NCI-H1694 treated with DMSO at 0.1 percent for 48 hours (cell line): Measurements from ENCODE around the gene GMDS.

Source experiments
- DNase-seq: peaks from one replicate; lab custom pipeline; 2025; lab: John Stamatoyannopoulos, UW

The GMDS gene

GRCh38 chr6:1940381-1940780 is 305.0 kb downstream of the GMDS start:
- no peak for DNase-seq

DNA sequence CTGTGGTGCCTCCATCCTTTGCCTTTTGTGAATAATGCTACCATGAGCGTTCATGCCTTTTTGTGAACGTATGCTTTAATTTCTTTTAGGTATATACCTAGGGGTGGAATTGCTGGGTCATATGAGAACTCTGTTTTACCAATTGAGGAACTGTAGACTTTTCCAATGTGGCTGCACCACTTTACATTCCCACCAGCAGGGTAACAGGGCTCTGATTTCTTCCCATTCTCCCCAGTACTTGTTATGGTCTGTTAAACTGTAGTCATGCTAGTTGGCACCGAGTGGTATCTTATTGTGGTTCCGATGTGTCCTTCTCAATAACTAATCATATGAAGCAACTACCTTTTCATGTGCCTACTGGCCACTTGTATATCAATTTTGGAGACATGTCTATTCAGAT is 312.1 kb downstream of the GMDS start:
- DNase-seq, result no peak

DNA sequence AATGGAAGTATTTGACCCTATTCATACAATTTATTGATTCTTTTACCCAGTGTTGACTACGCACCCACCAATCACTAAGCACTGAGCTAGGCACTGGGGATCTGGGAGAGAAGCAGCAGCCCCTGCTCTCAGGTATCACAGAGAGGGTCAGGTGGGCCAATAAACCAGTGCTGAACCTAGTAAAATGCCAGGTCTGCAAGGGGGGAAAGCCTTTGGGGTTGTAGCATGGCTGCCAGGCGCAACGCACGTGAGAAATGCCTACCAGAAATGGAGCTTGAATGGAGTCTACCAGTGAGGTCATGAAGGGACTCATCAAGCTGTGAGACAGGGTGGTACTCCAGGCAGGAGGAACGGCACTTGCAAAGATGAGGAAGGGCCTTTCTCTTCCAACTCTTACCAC is 313.6 kb downstream of the GMDS start:
- DNase-seq, result no peak

GRCh38 chr6:1930356-1930755 is 315.0 kb downstream of the GMDS start:
- DNase-seq, result no peak

- no peak for DNase-seq
These were observed 315.5 kb downstream of the GMDS start for GRCh38 chr6:1929931-1930330.

DNA sequence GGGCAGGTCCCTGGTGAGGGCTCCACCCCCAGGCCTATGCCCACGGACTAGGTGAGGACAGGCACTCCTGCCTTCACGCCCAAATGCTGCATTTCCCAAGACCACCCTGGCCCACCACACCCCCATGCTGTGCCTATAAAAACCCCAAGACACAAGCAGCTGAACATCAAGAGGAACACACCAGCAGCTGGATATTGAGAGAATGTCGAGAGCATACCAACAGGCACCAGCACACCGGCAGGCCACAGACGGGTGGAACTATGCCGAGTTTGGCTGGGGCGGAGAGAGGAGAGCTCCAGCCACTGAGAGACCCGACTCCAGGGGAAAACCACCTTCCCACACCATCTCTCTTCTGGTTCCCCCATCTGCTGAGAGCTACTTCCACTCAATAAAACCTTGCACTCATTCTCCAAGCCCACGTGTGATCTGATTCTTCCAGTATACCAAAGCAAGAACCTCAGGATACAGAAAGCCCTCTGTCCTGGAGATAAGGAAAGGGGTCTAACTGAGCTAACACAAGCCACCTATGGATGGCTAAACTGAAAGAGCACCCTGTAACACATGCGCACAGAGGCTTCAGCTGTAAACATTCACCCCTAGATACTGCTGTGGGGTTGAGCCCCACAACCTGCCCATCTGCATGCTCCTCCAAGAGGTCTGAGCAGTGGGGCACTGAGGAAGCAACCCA is 319.5 kb downstream of the GMDS start:
- no peak for DNase-seq

- DNase-seq, result no peak
These were observed 322.0 kb downstream of the GMDS start for GRCh38 chr6:1923449-1923848.

GRCh38 chr6:1917626-1918371 is 327.6 kb downstream of the GMDS start:
- DNase-seq, result no peak

DNA sequence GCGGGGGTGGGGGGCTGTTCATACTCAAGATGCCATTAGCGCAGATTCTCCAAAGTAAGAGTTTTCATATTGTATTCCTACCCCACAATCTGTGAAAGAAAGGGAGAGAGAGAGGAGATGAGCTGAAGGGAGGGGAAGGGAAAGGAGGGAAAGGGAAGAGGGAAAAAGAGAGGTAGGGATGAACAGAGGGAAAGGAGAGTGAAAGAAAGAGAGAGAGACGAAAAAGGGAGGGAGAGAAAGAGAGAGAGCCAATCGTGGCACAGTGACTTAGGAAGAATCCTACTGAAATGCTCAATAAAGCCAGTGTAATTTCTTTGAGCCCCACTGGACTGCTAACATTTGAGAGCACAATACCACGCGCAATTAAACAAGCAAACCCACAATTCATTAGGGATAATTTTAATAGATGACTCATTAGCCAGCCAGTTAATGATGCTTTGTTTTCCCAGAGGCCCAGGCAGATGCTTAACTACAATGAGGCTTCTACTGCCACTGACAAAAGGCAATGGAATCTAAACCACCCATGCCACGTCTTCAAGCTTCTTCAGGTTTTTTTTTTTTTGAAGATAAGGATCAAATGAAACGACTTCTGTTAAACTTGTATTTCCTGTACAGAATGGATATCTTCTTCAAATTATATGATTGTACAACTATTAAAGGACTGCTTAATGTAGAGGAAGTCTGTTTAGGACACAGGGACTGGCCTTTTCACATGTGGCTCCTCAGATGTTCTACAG is 328.9 kb downstream of the GMDS start:
- no peak for DNase-seq

DNA sequence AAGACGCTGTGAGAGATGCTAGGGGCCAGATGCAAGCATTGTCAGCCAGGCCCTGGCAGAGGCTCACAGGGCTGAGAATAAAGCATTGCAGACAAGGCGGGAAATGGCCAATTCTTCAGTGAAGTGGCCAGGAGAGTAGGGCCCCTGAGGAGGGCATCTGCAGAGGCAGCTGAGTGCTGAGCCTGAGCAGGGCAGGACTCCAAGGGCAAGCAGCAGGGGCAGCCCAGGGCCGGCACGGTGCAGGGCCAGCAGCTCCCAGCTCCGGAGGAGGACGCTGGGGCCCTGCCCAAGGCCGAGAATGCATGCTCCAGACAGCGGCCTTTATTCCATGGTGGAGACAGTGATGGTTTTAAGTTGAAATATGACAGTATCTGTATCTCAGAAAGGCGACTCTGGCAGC is 330.2 kb downstream of the GMDS start:
- no peak for DNase-seq

DNA sequence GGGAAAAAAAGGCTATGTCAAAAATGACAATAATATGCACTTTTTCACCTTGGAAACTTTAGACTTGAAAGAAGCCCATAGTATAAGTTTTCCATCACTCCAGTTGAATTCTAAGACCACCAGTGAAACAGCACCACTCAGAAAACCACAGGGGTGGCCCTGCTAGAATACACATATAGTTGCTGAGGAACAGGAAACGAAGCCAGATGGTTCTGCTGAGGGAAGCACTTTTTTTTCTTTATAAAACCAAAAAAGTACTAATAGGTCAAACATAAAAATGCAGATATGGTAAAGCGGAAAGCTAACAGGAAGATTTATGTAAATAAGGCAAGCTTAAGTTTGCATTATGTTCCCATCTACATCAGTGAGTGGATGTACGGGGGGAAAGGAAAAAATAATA is 331.8 kb downstream of the GMDS start:
- no peak for DNase-seq

DNA sequence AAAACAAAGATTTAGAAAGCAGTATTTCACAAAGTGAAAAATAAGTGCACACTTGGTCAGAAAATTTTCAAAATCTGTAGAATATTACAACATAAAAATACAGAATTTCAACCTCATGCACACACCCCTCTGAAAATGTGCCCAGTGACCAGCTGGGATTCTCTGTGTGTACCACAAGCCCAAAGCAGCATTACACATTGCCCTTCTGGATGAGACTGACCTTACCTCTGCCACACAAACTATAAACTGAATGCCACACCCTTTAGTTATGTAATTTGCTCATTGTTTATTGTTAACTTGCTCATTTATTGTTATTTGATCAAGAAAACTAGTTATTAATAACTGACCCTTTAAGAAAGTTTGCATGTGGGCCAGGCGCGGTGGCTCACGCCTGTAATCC is 332.7 kb downstream of the GMDS start:
- DNase-seq, result no peak

- DNase-seq, result no peak
These were observed 333.9 kb downstream of the GMDS start for GRCh38 chr6:1911474-1911873.

DNA sequence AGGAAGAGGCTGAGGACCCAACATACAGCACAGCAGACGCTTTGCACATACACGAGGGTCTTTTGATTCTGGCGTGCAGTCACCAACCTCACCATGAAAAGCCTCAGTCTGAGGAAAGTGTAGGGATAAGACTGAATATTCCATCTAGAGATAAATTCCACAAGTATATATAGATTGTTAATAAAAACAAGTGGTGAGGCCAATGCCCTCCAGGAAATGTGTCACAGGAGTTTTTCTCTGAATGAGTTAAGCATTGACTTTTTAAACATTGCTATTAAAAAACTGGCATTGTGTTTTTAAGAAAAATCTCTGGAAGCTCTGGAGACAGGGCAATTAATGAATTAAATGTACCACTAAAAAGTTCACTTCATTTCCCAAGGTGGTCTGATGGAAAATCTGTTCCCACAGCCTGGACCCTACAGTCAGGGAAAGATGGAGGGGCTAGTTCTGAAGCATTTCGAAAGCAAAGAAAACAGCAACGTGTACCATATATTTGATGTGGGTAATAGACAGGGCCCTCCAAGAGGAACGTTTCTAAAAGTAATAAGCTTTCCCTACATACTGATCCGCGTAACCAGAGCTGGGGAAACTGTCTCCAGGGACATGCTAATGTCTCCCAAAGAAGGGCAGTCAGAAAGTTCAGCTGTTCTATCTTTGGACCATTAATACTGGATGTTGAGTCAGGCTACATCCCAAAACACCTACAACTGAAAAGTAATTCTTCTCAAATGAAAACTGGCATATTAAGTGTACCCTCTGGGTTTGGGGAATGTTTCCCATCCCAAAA is 334.6 kb downstream of the GMDS start:
- DNase-seq, result no peak

- no peak for DNase-seq
These were observed 336.6 kb downstream of the GMDS start for GRCh38 chr6:1908784-1909183.

- no peak for DNase-seq
These were observed 338.8 kb downstream of the GMDS start for GRCh38 chr6:1906609-1907008.

GRCh38 chr6:1906014-1906413 is 339.4 kb downstream of the GMDS start:
- DNase-seq, result no peak

DNA sequence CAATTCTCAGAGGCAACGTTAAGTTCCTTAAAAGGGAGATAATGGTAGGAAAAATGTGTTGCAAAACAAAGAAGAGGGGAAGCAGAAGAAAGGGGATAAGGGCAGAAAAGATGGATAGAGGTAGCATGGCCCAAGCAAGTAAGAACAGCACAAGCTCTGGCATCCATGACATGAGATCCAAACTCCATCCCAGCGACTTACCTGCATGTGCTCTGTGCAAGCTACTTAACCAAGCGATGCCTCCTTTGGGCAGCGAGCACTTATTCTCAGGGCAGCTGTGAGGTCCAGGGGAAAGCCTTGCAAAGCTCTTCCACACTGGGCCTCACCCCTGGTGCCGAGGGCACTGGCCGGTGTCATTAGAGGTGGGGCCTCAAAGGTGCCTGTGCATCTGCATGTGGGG is 340.5 kb downstream of the GMDS start:
- no peak for DNase-seq

GRCh38 chr6:1904466-1904799 is 341.0 kb downstream of the GMDS start:
- no peak for DNase-seq

- DNase-seq, result no peak
These were observed 341.5 kb downstream of the GMDS start for GRCh38 chr6:1903780-1904465.

DNA sequence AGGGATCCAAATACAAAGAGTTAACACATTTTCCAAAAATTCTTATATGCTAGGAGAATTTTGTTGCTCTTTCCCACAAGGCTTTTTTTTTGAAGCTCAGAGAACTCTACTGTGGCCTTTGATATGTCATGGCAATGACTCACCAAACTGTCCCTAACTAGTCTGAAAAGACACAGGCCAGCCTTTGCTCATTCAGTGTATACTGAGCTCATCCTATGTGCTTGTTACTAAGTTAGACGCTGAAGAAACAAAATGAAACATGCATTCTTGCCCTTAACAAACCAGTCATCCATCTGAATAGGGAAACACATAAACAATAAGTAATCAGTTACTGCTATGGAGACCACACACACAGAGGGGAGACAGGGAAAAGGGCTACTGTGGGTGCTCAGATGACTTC is 343.8 kb downstream of the GMDS start:
- no peak for DNase-seq

- no peak for DNase-seq
These were observed 348.5 kb downstream of the GMDS start for GRCh38 chr6:1896897-1897296.
